ENCODE measurements around the gene CAP2. TPM values are rescaled to one million over a fixed set of nuclear protein-coding genes. Genes with fewer than 3 reads are reported as not detected.

CAP2 gene
- total RNA-seq, 2 experiments from 2014 or later: not detected

DNA sequence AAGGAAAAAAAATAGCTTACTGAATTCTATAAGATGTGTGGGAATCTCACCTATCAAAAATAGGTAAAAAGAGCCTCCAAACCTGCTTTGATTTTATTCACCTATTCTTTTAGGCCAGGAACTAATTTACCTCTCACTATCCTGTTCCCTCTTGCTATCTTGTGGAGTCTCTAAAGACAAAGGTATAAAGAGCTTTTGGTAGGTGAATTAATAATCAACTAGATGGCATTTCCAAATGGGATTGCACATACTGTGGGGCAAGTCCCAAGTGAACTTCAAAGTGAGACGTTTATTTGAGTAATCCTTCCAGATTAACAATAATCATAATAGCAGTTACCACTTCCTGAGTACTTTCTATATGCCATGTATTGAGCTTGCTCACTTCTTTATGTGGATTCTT lies 209.5 kb downstream of the CAP2 start:
- POLR2A ChIA-PET: interaction anchor here (0.7 kb wide), 1 partner anchor 103 kb away, joined by 4 read pairs; no protein-coding TSS in a partner anchor
- Mint-ChIP-seq H3K36me3 (peaks cover 9% of the 10 kb centered on the region), H3K9me3 (no peaks in the 10 kb centered on the region), H3K4me3 (no peak overlapping the region), H3K4me1 (ENCODE audit: low read depth) (peaks cover 37% of the 10 kb centered on the region), H3K27ac (no peak overlapping the region), H3K27me3 (no peaks in the 10 kb centered on the region)
- no peak for DNase-seq
- intact Hi-C loops (cut with micrococcal nuclease): loop anchor here (5.0 to 10.0 kb wide), 4 partner anchors 199 to 659 kb away; partner anchors contain the start of gene DEK
- CTCF ChIA-PET: interaction anchor here (1.0 to 1.5 kb wide), 2 partner anchors 30 to 103 kb away, joined by 3 to 4 read pairs; no protein-coding TSS in a partner anchor

DNA sequence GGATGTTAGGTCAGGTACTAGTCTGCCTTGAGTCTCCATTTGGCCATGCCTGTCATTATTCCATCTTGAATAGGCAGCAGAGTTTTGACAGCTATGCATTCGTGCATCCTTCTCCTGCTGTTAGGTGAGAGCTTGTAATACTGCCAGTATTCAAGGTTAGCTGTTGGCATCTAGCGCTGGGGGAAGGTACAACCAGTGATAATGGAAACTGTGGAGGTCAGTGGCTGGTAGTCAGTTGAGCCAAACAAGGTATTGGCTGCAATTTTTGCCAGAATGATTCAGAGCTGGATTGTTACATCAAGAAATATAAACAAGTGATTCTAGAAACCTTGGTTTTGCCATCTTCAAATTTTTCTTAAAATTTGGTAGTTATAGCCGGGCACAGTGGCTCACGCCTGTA lies 213.2 kb downstream of the CAP2 start:
- no peak overlapping the region for H3K27ac Mint-ChIP-seq
- H3K9me3 Mint-ChIP-seq: no peaks in the 10 kb centered on the region

More for the DNA sequence above, 213.2 kb downstream of the CAP2 start:
- DNase-seq: no peak
- peaks cover 25% of the 10 kb centered on the region for H3K4me1 Mint-ChIP-seq (ENCODE audit: low read depth)
- POLR2A ChIA-PET: no interaction called here
- peaks cover 8% of the 10 kb centered on the region for H3K36me3 Mint-ChIP-seq
- intact Hi-C loops (cut with micrococcal nuclease): loop anchor here (10.0 kb wide), 1 partner anchor 388 kb away; no protein-coding TSS in a partner anchor
- CTCF ChIA-PET: interaction anchor here (0.6 kb wide), 1 partner anchor 250 kb away, joined by 3 read pairs; no protein-coding TSS in a partner anchor
- H3K4me3 Mint-ChIP-seq: no peak overlapping the region
- no peaks in the 10 kb centered on the region for H3K27me3 Mint-ChIP-seq

Other genes with a start within 250 kb of the CAP2 start
- not detected for gene RBM24, start 112.2 kb upstream of the CAP2 start, total RNA-seq
- 1 to 10 TPM; 5.0 to 5.1 TPM for gene FAM8A1, start 206.7 kb downstream of the CAP2 start, total RNA-seq